A673 (cell line): ENCODE results near the gene DNAH2. TPM values are rescaled to one million over a fixed set of nuclear protein-coding genes. Genes with fewer than 3 reads are reported as not detected.

ENCODE experiments used
- BruUV-seq: library from RNA; stranded (reverse); fragments of 400-500 nt; replicated peaks from 2 replicates; lab custom pipeline; 2021; lab: Mats Ljungman, UMichigan
- CTCF ChIA-PET: fragments of 300-600 bp; sonication (Branson Sonifier 250); formaldehyde crosslinking; loops from one replicate; lab custom pipeline; 2022; ENCODE audit warnings: antibody characterized with exemption; lab: Charles Lee
- POLR2A ChIA-PET: fragments of 300-600 bp; sonication (Branson Sonifier 250); formaldehyde crosslinking; loops from one replicate; lab custom pipeline; 2022; ENCODE audit warnings: antibody characterized with exemption; ENCODE audit not compliant: low non-redundant PET; lab: Charles Lee
- DNase-seq: peaks from one replicate; pipeline ENCODE4 v3.0.0-alpha.2; 2015; ENCODE audit warnings: low spot score
- H3K27ac ChIP-seq: fragments of 200-600 bp; sonication (generic); 2 replicates; pipeline ENCODE4 v1.5.1; 2016; ENCODE audit warnings: mixed run types, low read depth, mild to moderate bottlenecking, mixed read lengths, antibody characterized with exemption, low read length; ENCODE audit not compliant: poor library complexity, severe bottlenecking
- H3K27me3 ChIP-seq: fragments of 200-600 bp; sonication (generic); replicated peaks from 2 replicates; pipeline ENCODE4 v1.6.1; 2017; ENCODE audit warnings: mixed run types, low read depth, mild to moderate bottlenecking, mixed read lengths, antibody characterized with exemption, low read length; ENCODE audit not compliant: insufficient read depth, poor library complexity
- H3K36me3 ChIP-seq: fragments of 200-600 bp; sonication (generic); 2 replicates; pipeline ENCODE4 v1.6.1; 2016; ENCODE audit warnings: mixed run types, mild to moderate bottlenecking, mixed read lengths, antibody characterized with exemption, low read length; ENCODE audit not compliant: insufficient read depth, poor library complexity, severe bottlenecking
- H3K4me1 ChIP-seq: fragments of 200-600 bp; sonication (generic); 2 replicates; pipeline ENCODE4 v1.6.1; 2017; ENCODE audit warnings: mixed run types, mild to moderate bottlenecking, mixed read lengths, antibody characterized with exemption, low read length; ENCODE audit not compliant: insufficient read depth, poor library complexity, severe bottlenecking
- H3K4me3 ChIP-seq: fragments of 200-600 bp; sonication (generic); 2 replicates; pipeline ENCODE4 v1.5.1; 2016; ENCODE audit warnings: low read depth, mixed run types, mild to moderate bottlenecking, mixed read lengths, low read length; ENCODE audit not compliant: poor library complexity, severe bottlenecking
- H3K9me3 ChIP-seq: fragments of 200-600 bp; sonication (generic); 2 replicates; pipeline ENCODE4 v1.6.1; 2016; ENCODE audit warnings: mixed run types, low read depth, mild to moderate bottlenecking, mixed read lengths, antibody characterized with exemption, low read length; ENCODE audit not compliant: poor library complexity, severe bottlenecking
- CTCF ChIP-seq: fragments of 300-800, 200-600 bp; sonication (generic); conservative IDR thresholded peaks from 2 replicates; pipeline ENCODE4 v1.5.1; 2017; ENCODE audit warnings: low read depth, mild to moderate bottlenecking, antibody characterized with exemption, low read length, moderate library complexity, mixed read lengths
- EZH2 ChIP-seq: fragments of 200-600 bp; sonication (generic); IDR thresholded peaks from 2 replicates; pipeline ENCODE4 v1.6.1; 2017; ENCODE audit warnings: borderline replicate concordance, low read depth, mild to moderate bottlenecking, mixed read lengths, antibody characterized with exemption, low read length; ENCODE audit not compliant: poor library complexity, severe bottlenecking
- intact Hi-C: fragments of 100-400 bp; cut with micrococcal nuclease; formaldehyde crosslinking; loops from one replicate; pipeline ENCODE4 v1.10.0; 2022; ENCODE audit not compliant: unreplicated experiment
- total RNA-seq: library from RNA; stranded (reverse); gene quantifications from 2 replicates; pipeline ENCODE4 v1.2.3, GENCODE V29; 2021

The DNAH2 gene
- total RNA-seq, 1 experiment from 2014 or later, result 0.15 TPM

- H3K27me3 ChIP-seq, result no peaks in the 10 kb centered on the region
- POLR2A ChIA-PET, result no interaction called here
- CTCF ChIA-PET, result no interaction called here
These were observed 164.5 kb downstream of the DNAH2 start for GRCh38 chr17:7882068-7882467.

GRCh38 chr17:7882629-7883028, 165.1 kb downstream of the DNAH2 start:
- POLR2A ChIA-PET, result interaction anchor here (0.6 kb wide), 1 partner anchor 236 kb away, joined by 3 read pairs; no protein-coding TSS in a partner anchor
- CTCF ChIA-PET, result no interaction called here
- Histone ChIP-seq H3K9me3 (no peaks in the 10 kb centered on the region), H3K27me3 (no peaks in the 10 kb centered on the region), H3K36me3 (peaks cover 7% of the 10 kb centered on the region), H3K4me3 (no peak overlapping the region), H3K27ac (peak overlapping the region; percentile 68), H3K4me1 (peaks cover 25% of the 10 kb centered on the region)
- BruUV-seq, result no TSS peak
- intact Hi-C loops, result no loop called here
- TF ChIP-seq EZH2, result no peak
- no peak for TF ChIP-seq CTCF
- no peak for DNase-seq

More at GRCh38 chr17:7882068-7882467, 164.5 kb downstream of the DNAH2 start:
- Histone ChIP-seq H3K4me3 (no peak overlapping the region), H3K27ac (no peak overlapping the region), H3K36me3 (peaks cover 10% of the 10 kb centered on the region), H3K9me3 (no peaks in the 10 kb centered on the region), H3K4me1 (peaks cover 25% of the 10 kb centered on the region)
- no TSS peak for BruUV-seq
- no peak for DNase-seq
- intact Hi-C loops, result no loop called here
- TF ChIP-seq EZH2 (no peak), CTCF (no peak)

Other genes starting within 250 kb of the DNAH2 start
- 17.7 and 21.0 TPM in 2 replicates for gene ZBTB4, start 238.1 kb upstream of the DNAH2 start, total RNA-seq
- gene SLC35G6, start 236.3 kb upstream of the DNAH2 start, total RNA-seq, result not detected in 2 replicates
- gene POLR2A, start 233.4 kb upstream of the DNAH2 start, total RNA-seq, result 330 and 341 TPM in 2 replicates
- 0.55 and 0.75 TPM in 2 replicates for gene TNFSF12, start 168.7 kb upstream of the DNAH2 start, total RNA-seq
- 0.69 and 0.74 TPM in 2 replicates for gene TNFSF13, start 159.0 kb upstream of the DNAH2 start, total RNA-seq
- gene SENP3, start 155.8 kb upstream of the DNAH2 start, total RNA-seq, result 113 and 122 TPM in 2 replicates
- gene CD68, start 138.1 kb upstream of the DNAH2 start, total RNA-seq, result 1.6 and 1.8 TPM in 2 replicates
- 133 and 149 TPM in 2 replicates for gene MPDU1, start 133.9 kb upstream of the DNAH2 start, total RNA-seq
- gene SOX15, start 127.7 kb upstream of the DNAH2 start, total RNA-seq, result 0.87 and 1.3 TPM in 2 replicates
- 101 TPM in 2 replicates for gene FXR2, start 102.8 kb upstream of the DNAH2 start, total RNA-seq
- 61.7 and 79.3 TPM in 2 replicates for gene SAT2, start 89.9 kb upstream of the DNAH2 start, total RNA-seq
- 0.33 TPM in 1 of 2 replicates, not detected in the other for gene SHBG, start 87.6 kb upstream of the DNAH2 start, total RNA-seq
- 3.5 and 5.9 TPM in 2 replicates for gene ATP1B2, start 66.8 kb upstream of the DNAH2 start, total RNA-seq
- gene TP53, start 30.3 kb upstream of the DNAH2 start, total RNA-seq, result 32.2 and 34.8 TPM in 2 replicates
- 42.2 and 51.8 TPM in 2 replicates for gene WRAP53, start 29.3 kb upstream of the DNAH2 start, total RNA-seq
- gene EFNB3, start 12.5 kb upstream of the DNAH2 start, total RNA-seq, result 10.0 and 15.8 TPM in 2 replicates
- 46.8 and 51.1 TPM in 2 replicates for gene KDM6B, start 116.5 kb downstream of the DNAH2 start, total RNA-seq
- gene TMEM88, start 137.3 kb downstream of the DNAH2 start, total RNA-seq, result 1.7 and 3.0 TPM in 2 replicates
- 64.3 and 67.7 TPM in 2 replicates for gene NAA38, start 139.8 kb downstream of the DNAH2 start, total RNA-seq
- 16.9 and 18.7 TPM in 2 replicates for gene CYB5D1, start 140.3 kb downstream of the DNAH2 start, total RNA-seq
- gene CHD3, start 171.0 kb downstream of the DNAH2 start, total RNA-seq, result 249 and 264 TPM in 2 replicates
- gene RNF227, start 198.5 kb downstream of the DNAH2 start, total RNA-seq, result 0.83 and 1.1 TPM in 2 replicates
- gene KCNAB3, start 212.1 kb downstream of the DNAH2 start, total RNA-seq, result 24.8 and 32.4 TPM in 2 replicates
- gene TRAPPC1, start 214.2 kb downstream of the DNAH2 start, total RNA-seq, result 111 and 140 TPM in 2 replicates
- gene CNTROB, start 214.5 kb downstream of the DNAH2 start, total RNA-seq, result 72.3 and 79.9 TPM in 2 replicates